DOHH2 (cell line): ENCODE measurements around the gene MRTFA.

Experiments
- EZH2phosphoT487 ChIP-seq: fragments of 200-600 bp; sonication (generic); IDR thresholded peaks from 2 replicates; pipeline ENCODE4 v1.6.1; 2017; ENCODE audit warnings: borderline replicate concordance, mild to moderate bottlenecking, antibody characterized with exemption, low read length, moderate library complexity, mixed read lengths
- TF ChIP-seq, protein P1 (sequence below): fragments of 200-600 bp; sonication (generic); IDR thresholded peaks from one replicate; pipeline ENCODE4 v1.5.1; 2014; ENCODE audit warnings: antibody characterized with exemption, mild to moderate bottlenecking, low read depth, low read length; ENCODE audit not compliant: poor library complexity, severe bottlenecking

DNA sequence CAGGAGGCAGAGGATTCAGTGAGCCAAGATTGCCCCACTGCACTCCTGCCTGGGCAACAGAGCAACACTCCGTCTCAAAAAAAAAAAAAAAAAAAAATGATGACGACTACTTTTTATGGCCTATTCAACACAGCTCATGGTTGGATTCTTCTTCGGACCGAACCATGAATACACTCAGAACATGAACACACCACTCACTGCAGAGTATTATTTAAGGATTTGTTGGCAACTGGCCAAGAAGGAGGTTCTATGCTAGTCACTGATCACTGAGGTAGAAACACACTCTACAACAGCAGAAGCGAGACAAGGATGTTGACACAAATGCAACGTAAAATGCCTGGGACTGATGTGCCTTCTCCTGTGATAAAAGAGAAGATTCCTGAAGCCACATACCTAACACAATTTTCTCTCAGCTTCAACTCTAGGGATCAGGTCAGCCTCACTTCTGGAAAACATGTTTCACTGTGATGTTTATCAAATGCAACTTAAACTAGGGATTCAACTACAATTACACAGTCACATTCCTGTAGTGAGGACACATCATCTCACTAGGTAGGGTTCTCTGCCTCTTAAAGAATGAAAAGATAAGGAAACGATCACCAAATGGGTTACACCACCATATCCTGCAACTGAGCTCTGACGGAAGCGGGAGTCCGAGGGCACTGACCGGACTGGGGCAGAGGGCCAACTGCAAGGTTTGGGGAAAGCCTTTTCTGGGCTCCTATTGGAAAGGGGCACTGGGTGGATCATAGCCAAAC lies 183.6 kb downstream of the MRTFA start:
- TF ChIP-seq, protein P1, sequence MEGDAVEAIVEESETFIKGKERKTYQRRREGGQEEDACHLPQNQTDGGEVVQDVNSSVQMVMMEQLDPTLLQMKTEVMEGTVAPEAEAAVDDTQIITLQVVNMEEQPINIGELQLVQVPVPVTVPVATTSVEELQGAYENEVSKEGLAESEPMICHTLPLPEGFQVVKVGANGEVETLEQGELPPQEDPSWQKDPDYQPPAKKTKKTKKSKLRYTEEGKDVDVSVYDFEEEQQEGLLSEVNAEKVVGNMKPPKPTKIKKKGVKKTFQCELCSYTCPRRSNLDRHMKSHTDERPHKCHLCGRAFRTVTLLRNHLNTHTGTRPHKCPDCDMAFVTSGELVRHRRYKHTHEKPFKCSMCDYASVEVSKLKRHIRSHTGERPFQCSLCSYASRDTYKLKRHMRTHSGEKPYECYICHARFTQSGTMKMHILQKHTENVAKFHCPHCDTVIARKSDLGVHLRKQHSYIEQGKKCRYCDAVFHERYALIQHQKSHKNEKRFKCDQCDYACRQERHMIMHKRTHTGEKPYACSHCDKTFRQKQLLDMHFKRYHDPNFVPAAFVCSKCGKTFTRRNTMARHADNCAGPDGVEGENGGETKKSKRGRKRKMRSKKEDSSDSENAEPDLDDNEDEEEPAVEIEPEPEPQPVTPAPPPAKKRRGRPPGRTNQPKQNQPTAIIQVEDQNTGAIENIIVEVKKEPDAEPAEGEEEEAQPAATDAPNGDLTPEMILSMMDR, result no peak
- TF ChIP-seq EZH2phosphoT487, result no peak
